Measurements from ENCODE around the gene BPIFB1.

BPIFB1 gene

GRCh38 chr20:33299111-33299603, 16.1 kb downstream of the BPIFB1 start:
- no peak for FAIRE-seq

DNA sequence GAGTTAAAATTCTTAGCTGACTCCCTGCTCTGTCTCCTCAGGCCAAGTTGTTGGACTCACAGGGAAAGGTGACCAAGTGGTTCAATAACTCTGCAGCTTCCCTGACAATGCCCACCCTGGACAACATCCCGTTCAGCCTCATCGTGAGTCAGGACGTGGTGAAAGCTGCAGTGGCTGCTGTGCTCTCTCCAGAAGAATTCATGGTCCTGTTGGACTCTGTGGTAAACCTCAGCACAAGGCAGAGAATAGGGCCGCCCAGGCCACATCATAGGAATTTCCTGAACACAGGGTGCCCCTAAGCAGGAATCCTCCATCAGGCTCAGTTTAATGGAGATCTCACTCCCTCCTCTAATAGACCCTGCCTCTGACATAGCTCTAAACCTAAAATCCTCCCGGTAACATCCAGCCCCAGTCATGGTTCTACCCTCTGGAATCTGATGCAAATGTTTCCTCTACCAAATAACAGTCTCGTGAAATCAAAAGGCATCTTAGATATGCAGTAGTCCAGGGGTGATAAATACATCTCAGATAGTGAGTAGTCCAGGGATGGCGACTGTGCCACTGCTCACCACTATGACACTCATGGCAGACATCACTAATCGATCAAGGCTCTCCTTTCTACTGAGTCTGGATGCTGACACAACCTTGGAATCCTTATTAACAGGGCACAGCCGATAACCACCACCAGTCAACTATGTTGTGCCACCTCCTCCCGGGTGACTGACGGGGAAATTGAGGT, 18.3 kb downstream of the BPIFB1 start:
- FAIRE-seq: no peak

DNA sequence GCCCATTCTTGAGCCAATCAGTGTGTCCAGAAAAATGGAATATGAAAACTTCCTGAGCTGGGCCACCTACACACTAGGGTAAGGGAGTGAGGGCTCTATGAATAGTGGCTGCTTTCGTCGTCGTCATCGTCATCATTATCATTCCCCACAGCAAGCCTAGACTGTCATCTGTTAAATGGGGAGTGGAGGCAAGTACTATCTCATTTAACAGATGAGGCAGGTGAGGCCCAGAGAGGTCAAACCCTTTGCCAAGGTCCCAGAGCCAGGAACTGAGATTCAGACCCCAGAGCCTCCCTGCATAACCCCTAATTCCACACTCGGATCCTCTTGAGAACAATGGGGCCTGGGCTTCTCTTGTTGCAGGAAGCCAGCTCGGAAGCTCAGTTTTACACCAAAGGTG, 20.6 kb downstream of the BPIFB1 start:
- FAIRE-seq: no peak

DNA sequence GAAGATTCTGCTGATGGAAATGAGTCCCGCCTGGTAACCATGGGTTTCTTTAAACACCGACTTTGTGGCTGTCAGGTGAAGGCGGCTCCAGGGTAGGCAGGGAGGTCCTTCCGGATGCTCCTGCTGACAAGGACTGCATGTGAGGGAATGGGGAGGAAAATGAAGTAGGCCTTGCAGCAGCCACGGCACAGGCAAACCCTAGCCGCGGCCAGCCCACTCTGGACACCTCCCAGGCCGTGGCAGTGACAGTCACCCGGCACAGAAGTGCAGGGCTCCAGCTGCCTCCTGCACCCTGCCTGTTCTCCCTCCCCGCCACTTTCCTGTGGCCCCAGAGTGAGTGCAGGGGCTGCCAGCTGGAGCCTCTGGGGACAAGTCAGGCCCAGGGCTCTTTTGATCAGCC, 21.0 kb downstream of the BPIFB1 start:
- no peak for FAIRE-seq

- no peak for FAIRE-seq
Observed at GRCh38 chr20:33305589-33306057, 22.6 kb downstream of the BPIFB1 start.

- no peak for FAIRE-seq
Observed at GRCh38 chr20:33306228-33306627, 23.2 kb downstream of the BPIFB1 start.

DNA sequence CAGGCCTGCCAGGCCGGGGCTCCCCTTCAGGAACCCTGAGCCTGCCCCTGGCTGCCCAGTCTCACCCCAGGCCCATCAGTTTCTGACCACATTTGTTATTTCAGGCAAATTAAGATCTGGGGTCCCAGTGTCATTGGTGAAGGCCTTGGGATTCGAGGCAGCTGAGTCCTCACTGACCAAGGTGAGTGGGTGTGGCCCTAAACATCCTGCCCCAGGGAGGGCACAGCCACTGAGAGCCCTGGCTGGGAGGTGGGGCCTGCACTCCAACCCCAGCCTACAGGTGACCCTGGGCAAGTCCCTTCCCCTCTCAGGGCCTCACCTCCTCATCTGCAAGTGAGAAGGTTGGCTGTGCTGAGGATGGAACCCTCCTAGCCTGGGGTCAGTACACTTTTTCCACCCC, 23.8 kb downstream of the BPIFB1 start:
- no peak for FAIRE-seq

DNA sequence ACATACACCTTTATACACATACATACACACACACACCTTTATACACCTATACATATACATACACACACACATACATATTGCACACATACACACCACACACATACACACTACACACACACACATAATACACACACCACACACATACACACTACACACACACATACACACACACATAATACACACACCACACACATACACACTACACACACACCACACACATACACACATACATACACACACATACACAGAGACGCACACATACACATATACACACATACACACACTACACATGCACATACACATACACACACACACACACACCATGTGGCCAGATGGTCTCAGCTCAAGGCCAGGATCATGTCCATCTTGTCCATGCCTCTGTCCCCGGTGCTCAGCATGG, 25.7 kb downstream of the BPIFB1 start:
- FAIRE-seq: no peak

DNA sequence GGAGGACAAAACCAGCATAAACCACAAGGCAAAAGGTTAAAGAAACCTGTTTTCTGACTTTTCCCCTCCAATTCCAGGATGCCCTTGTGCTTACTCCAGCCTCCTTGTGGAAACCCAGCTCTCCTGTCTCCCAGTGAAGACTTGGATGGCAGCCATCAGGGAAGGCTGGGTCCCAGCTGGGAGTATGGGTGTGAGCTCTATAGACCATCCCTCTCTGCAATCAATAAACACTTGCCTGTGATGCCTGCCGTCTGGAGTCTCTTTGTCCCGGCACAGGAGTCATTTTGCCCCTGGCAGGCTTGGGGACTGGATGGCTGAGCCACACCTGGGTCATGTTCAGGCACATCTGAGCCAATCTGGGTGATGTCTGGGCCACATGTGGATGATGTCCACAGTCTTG, 26.6 kb downstream of the BPIFB1 start:
- no peak for FAIRE-seq

DNA sequence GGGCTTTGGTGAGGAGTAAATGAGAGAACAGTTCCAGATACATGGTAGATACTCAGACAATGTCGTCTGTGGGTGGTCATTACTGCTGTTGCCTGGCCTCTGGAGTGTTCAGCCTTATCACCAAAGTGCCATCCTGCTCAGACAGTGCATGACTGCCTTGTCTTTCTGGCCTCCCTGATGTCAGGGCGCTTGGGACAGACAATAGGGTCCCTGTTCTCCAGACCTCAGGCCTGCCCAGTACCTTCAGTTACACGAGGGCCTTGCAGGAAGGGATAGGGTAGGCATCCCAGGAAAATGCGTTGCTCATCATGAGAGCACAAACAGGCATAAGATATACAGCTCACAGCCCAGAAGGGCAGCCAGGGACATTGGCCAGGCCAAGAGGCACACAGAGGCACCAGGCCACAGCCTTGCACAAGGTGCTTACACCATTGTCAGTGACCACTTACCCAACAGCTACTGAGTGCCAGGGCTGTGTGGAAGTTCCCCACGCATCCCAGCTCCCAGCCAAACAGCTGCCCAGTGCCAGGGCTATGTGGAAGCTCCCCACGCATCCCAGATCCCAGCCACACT, 27.4 kb downstream of the BPIFB1 start:
- FAIRE-seq: no peak

DNA sequence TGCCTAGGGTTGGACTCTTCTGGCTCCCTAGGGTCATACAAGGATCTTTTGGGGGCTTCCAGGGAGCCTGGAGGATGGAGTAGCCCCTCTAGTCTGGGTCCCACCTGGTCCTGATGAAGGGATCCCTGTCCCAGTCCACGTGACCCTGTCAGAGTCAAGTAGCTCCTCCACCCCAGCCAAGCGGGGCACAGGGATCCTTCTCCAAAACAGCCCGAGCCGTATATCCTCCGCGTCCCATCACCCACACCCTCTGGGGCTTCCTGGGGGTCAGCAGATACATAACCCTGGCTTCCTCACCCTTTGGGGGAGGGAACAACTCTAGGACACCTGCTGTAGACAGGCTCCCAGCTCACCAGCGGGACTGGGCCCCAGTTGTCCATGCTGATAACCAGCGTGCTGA, 28.0 kb downstream of the BPIFB1 start:
- FAIRE-seq: no peak

GRCh38 chr20:33311996-33312395, 29.0 kb downstream of the BPIFB1 start:
- FAIRE-seq: no peak

GRCh38 chr20:33312583-33312982, 29.6 kb downstream of the BPIFB1 start:
- no peak for FAIRE-seq

DNA sequence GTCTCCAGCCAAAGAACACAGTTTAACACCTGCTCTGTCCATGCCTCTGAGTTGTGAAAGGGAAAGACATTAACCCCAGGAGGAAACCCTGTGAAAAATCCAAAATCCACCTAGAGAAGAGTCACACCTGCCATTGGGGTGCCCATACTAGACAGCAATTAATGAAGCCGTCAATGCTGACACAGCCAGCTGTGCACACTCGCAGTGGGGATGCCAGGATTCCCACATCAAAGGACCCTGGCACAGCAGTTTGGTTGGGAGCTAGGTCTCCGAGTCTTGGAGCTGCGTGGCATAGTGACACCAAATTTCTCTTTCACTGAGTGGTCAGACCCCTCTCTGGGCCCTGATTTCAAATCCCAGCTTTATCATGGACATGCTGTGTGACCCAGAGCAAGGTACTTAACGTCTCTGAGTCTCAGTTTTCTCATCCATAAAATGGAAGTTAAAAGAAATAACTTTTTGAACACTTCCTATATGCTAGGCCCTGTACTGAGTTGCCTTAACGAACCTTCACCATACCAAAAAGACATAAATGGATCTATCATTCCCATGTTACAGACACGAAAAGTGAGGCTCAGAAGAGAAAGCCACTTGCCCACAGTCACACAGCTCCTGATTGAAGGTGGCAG, 30.8 kb downstream of the BPIFB1 start:
- FAIRE-seq: no peak

DNA sequence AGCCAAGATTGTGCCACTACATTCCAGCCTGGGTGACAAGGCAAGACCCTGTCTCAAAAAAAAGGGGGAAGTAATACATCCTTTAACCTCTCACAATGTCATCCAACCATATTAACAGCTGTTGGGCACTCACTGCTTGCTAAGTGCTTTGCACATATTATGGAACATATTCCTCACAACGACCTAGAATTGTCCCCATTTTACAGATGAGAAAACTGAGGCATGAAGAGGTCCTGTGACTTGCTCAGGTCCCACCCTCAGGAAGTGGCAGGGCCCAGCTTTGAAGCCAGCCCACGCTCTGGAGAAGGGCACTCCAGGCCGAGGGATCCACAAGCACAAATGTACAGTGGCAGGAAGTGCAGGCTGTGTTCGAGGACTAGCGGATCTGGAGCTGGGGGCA, 33.3 kb downstream of the BPIFB1 start:
- FAIRE-seq: no peak

GRCh38 chr20:33316958-33317357, 33.9 kb downstream of the BPIFB1 start:
- no peak for FAIRE-seq

- FAIRE-seq: no peak
Observed at GRCh38 chr20:33317424-33318095, 34.5 kb downstream of the BPIFB1 start.

DNA sequence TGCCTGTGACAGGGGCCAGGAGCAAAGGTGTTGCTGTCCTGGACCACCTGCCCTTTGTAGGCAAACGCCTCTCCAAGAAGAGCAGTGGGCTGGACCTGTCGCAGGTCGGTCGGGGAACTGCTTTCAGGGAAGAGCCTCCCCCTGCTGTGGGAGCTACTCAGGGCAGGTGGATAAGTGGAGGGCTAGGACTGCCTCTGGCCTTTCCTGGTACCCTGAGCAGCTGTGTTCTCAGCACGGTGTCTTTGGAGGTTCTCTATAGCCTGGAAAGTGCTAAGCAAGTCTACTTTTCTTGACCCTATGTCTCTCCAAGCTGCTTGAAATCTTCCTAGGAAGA, 35.0 kb downstream of the BPIFB1 start:
- no peak for FAIRE-seq

GRCh38 chr20:33320006-33320405, 37.0 kb downstream of the BPIFB1 start:
- FAIRE-seq: no peak

GRCh38 chr20:33322456-33322855, 39.4 kb downstream of the BPIFB1 start:
- no peak for FAIRE-seq

- no peak for FAIRE-seq
Observed at GRCh38 chr20:33323236-33323635, 40.2 kb downstream of the BPIFB1 start.

DNA sequence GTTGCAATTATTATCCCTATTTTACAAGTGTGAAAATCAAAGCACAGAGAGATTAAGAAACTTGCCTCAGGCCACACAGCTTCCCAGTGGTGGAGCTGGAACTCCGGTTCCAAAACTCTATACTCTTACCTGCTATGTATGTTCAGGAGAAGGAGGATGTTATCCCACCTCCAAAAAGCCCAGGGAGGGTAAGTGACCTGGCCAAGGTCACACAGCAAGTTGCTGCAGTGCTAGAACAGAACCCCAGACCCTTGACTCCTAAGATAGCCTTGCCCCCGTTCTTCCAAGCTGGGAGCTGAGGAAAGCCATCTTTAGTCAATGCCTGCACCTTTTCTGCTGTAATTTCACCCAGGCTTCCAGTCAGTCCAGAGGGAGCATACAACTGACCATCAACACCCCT, 42.3 kb downstream of the BPIFB1 start:
- no peak for FAIRE-seq

All from A204.1 (cell line).